ENCODE results near the gene FOXE1. TPM values are rescaled to one million over a fixed set of nuclear protein-coding genes. Genes with fewer than 3 reads are reported as not detected.

The FOXE1 gene
- total RNA-seq, 1 experiment from 2014 or later, result not detected

- Histone ChIP-seq H3K4ac (ENCODE audit: low read depth, low read length) (no peak overlapping the region), H3T11ph (ENCODE audit: low read length) (no peak overlapping the region), H3K56ac (ENCODE audit: insufficient read length, low read depth, low read length) (no peak overlapping the region), H3K14ac (ENCODE audit: insufficient read depth, low read length) (no peak overlapping the region), H3K27ac (ENCODE audit: insufficient read length, low read depth, low read length) (no peak overlapping the region), H4K8ac (replicated peaks; ENCODE audit: insufficient read length, low read depth, low read length) (no peak overlapping the region), H3K9ac (ENCODE audit: extremely low read depth, insufficient read length, low read length) (no peak overlapping the region), H4K5ac (ENCODE audit: insufficient read length, low read depth, low read length) (no peak overlapping the region), H3K23ac (ENCODE audit: insufficient read length, low read depth, low read length) (no peak overlapping the region), H2BK12ac (ENCODE audit: insufficient read length, low read depth, low read length) (no peak overlapping the region), H4K91ac (ENCODE audit: insufficient read length, low read depth, low read length) (no peak overlapping the region), H2AK5ac (ENCODE audit: insufficient read length, low read length) (no peak overlapping the region), H2BK5ac (ENCODE audit: insufficient read length, low read length) (no peak overlapping the region), H4K20me1 (ENCODE audit: control insufficient read depth, insufficient read depth, insufficient read length) (no peaks in the 10 kb centered on the region), H3K79me1 (ENCODE audit: insufficient read depth, low read depth, low read length, poor library complexity, severe bottlenecking) (no peaks in the 10 kb centered on the region), H2BK15ac (ENCODE audit: low read depth, low read length) (no peak overlapping the region), H3K4me2 (ENCODE audit: insufficient read depth, insufficient read length, low read length) (no peak overlapping the region), H2BK120ac (ENCODE audit: low read depth, low read length, poor library complexity, severe bottlenecking) (no peak overlapping the region), H3K4me1 (ENCODE audit: insufficient read depth, low read length) (no peaks in the 10 kb centered on the region), H3K27me3 (ENCODE audit: insufficient read depth, low read length) (no peaks in the 10 kb centered on the region), H3K9me3 (ENCODE audit: control insufficient read depth, low read depth, low read length) (no peaks in the 10 kb centered on the region), H2AFZ (ENCODE audit: low read length) (no peak overlapping the region), H3K79me2 (ENCODE audit: insufficient read depth, low read length) (no peaks in the 10 kb centered on the region), H3K18ac (ENCODE audit: insufficient read length, low read depth, low read length) (no peak overlapping the region), H2BK20ac (ENCODE audit: low read depth, low read length, poor library complexity, severe bottlenecking) (no peak overlapping the region), H3K23me2 (ENCODE audit: insufficient read length, low read depth, low read length, poor library complexity, severe bottlenecking) (no peaks in the 10 kb centered on the region)
- TF ChIP-seq CTCF (conservative IDR thresholded peaks at IDR 0.05), result no peak
- no peaks in the 10 kb centered on the region for H3K27me3 Mint-ChIP-seq (ENCODE audit: low read depth)
- no peak for DNase-seq
- no peaks in the 10 kb centered on the region for H3K4me1 Mint-ChIP-seq
- no peak overlapping the region for H3K27ac Mint-ChIP-seq
- no peaks in the 10 kb centered on the region for H3K9me3 Mint-ChIP-seq
- H3K4me3 Mint-ChIP-seq, result no peak overlapping the region
- H3K36me3 Mint-ChIP-seq (ENCODE audit: insufficient read depth in 1 of 3, low read depth in 3 of 3), result peaks cover 0 to 11% (median 4%) of the 10 kb centered on the region in 3 experiments; a peak in 2 of 7 replicates
- WGBS (ENCODE audit: extremely low coverage, insufficient read length, low lambda C conversion rate), result no CpG with 5 or more reads among the region's 2 CpGs
Observed at GRCh38 chr9:97905228-97905627, 52.2 kb downstream of the FOXE1 start.

Other genes with a start within 250 kb of the FOXE1 start
- 22.9 and 23.5 TPM in 2 replicates for gene TSTD2, start 219.9 kb upstream of the FOXE1 start, total RNA-seq (2021)
- 46.0 and 55.7 TPM in 2 replicates for gene NCBP1, start 219.4 kb upstream of the FOXE1 start, total RNA-seq (2021)
- gene XPA, start 155.9 kb upstream of the FOXE1 start, total RNA-seq (2021), result 6.1 and 6.6 TPM in 2 replicates
- 8.0 and 8.6 TPM in 2 replicates for gene TRMO, start 69.3 kb downstream of the FOXE1 start, total RNA-seq (2021)
- gene HEMGN, start 84.9 kb downstream of the FOXE1 start, total RNA-seq (2021), result not detected in 2 replicates
- gene ANP32B, start 130.1 kb downstream of the FOXE1 start, total RNA-seq (2021), result 91.6 and 100.0 TPM in 2 replicates
- 40.4 and 41.8 TPM in 2 replicates for gene NANS, start 203.5 kb downstream of the FOXE1 start, total RNA-seq (2021)